Measurements from ENCODE around the gene SF3B6.

DNA sequence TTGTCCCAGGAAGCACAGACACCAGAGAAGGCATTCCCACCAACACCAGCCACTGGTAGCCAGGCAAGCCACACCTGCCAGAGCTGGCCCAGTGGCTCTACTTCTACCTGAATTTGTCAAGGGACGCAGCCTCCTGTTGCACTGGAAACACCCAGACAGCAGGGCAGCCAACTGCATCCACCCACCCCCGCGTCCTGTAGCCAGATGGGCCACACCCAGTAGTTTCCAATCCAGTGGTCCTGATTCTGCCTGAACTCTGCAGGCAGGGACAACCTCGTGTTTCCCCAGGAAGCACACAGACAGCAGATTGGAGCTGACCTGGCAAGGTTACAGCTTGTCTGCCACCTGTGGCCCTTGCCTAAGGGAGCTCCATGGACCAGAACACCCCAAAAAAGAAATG is 28.8 kb upstream of the SF3B6 start:
- TF ChIP-seq CTCF (IDR thresholded peaks at IDR 0.05; ENCODE audit: low read length), result no peak
- no peak for TF ChIP-seq EZH2 (IDR thresholded peaks at IDR 0.05; ENCODE audit: borderline replicate concordance, low read length)

All from OCI-LY1 (cell line).